Measurements from ENCODE around the gene TTC13. TPM values are rescaled to one million over a fixed set of nuclear protein-coding genes. Genes with fewer than 3 reads are reported as not detected.
A peak's percentile ranks its signal among the peaks of the same experiment; 100 is the strongest.

TTC13 gene
- total RNA-seq, 1 experiment from 2014 or later, result 11.9 TPM

GRCh38 chr1:230857822-230858221 lies 120.8 kb downstream of the TTC13 start:
- no peak for DNase-seq (ENCODE audit: low read depth)

GRCh38 chr1:230857077-230857476 lies 121.6 kb downstream of the TTC13 start:
- peak; percentile 89 for DNase-seq (ENCODE audit: low read depth)

Small RNAs within 50 kb of the gene (small RNA-seq; reads per million reads assigned to genes)
- not detected for gene RN7SL837P

Other genes with a start within 250 kb of the TTC13 start
- not detected in 2 replicates for gene CAPN9, start 231.5 kb downstream of the TTC13 start, total RNA-seq (2014; rRNA removed; shearing (Covaris generic))
- gene C1orf198, start 110.3 kb downstream of the TTC13 start, total RNA-seq (2014; rRNA removed; shearing (Covaris generic)), result 15.8 and 17.0 TPM in 2 replicates
- 31.5 and 34.7 TPM in 2 replicates for gene ARV1, start 233 bp upstream of the TTC13 start, total RNA-seq (2014; rRNA removed; shearing (Covaris generic))
- 14.4 and 21.4 TPM in 2 replicates for gene FAM89A, start 61.4 kb upstream of the TTC13 start, total RNA-seq (2014; rRNA removed; shearing (Covaris generic))
- not detected in 2 replicates for gene TRIM67, start 183.2 kb upstream of the TTC13 start, total RNA-seq (2014; rRNA removed; shearing (Covaris generic))

Measured in HT1080 (cell line).